M059J (cell line): Measurements from ENCODE around the gene IL1A. TPM values are rescaled to one million over a fixed set of nuclear protein-coding genes. Genes with fewer than 3 reads are reported as not detected.
A peak's percentile ranks its signal among the peaks of the same experiment; 100 is the strongest.

Experiments used
- DNase-seq: peaks from one replicate; pipeline ENCODE4 v3.0.0-alpha.2; 2012; ENCODE audit warnings: low read depth
- total RNA-seq: library from RNA; depleted of rRNA; stranded (reverse); fragments of >200 nt; shearing (Covaris generic); gene quantifications from 2 replicates; pipeline ENCODE4 v1.2.3, GENCODE V29; 2014; rRNA removed

IL1A gene
- total RNA-seq, 1 experiment from 2014 or later = 0.54 TPM

- peak; percentile 85 for DNase-seq
These were observed 57.7 kb downstream of the IL1A start for GRCh38 chr2:112726487-112727190.

GRCh38 chr2:112725545-112726457 lies 58.5 kb downstream of the IL1A start:
- no peak for DNase-seq

- DNase-seq = peak; percentile 36
These were observed 59.4 kb downstream of the IL1A start for GRCh38 chr2:112724591-112725525.

GRCh38 chr2:112723995-112724394 lies 60.3 kb downstream of the IL1A start:
- DNase-seq = no peak

Other genes with a start within 250 kb of the IL1A start
- 11.9 and 13.5 TPM in 2 replicates for gene POLR1B, start 242.0 kb downstream of the IL1A start, total RNA-seq
- gene CHCHD5, start 199.9 kb downstream of the IL1A start, total RNA-seq = 11.5 and 16.9 TPM in 2 replicates
- 51.7 and 70.1 TPM in 2 replicates for gene SLC20A1, start 138.6 kb downstream of the IL1A start, total RNA-seq
- gene NT5DC4, start 63.5 kb downstream of the IL1A start, total RNA-seq = not detected in 2 replicates
- 23.0 and 24.0 TPM in 2 replicates for gene CKAP2L, start 19.9 kb downstream of the IL1A start, total RNA-seq
- 2.6 and 4.2 TPM in 2 replicates for gene IL1B, start 52.3 kb upstream of the IL1A start, total RNA-seq
- 0.30 TPM in 1 of 2 replicates, not detected in the other for gene IL37, start 126.7 kb upstream of the IL1A start, total RNA-seq
- gene IL36G, start 193.5 kb upstream of the IL1A start, total RNA-seq = not detected in 2 replicates
- gene IL36A, start 221.0 kb upstream of the IL1A start, total RNA-seq = not detected in 2 replicates